ENCODE data around the gene OR6M1.

DNA sequence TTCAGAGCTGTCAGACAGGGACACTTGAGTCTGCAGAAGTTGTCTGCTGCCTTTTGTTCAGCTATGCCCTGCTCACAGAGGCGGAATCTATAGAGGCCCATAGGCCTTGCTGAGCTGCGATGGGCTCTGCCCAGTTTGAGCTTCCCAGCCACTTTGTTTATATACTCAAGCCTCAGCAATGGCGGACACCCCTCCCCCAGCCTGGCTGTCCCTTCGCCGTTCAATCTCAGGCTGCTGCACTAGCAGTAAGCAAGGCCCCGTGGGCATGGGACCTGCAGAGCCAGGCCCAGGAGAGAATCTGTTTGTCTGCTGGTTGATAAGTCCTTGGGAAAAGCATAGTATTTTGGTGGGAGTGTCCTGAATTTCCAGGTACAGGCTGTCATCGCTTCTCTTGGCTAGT, 23.6 kb upstream of the OR6M1 start:
- TF ChIP-seq, protein P1, sequence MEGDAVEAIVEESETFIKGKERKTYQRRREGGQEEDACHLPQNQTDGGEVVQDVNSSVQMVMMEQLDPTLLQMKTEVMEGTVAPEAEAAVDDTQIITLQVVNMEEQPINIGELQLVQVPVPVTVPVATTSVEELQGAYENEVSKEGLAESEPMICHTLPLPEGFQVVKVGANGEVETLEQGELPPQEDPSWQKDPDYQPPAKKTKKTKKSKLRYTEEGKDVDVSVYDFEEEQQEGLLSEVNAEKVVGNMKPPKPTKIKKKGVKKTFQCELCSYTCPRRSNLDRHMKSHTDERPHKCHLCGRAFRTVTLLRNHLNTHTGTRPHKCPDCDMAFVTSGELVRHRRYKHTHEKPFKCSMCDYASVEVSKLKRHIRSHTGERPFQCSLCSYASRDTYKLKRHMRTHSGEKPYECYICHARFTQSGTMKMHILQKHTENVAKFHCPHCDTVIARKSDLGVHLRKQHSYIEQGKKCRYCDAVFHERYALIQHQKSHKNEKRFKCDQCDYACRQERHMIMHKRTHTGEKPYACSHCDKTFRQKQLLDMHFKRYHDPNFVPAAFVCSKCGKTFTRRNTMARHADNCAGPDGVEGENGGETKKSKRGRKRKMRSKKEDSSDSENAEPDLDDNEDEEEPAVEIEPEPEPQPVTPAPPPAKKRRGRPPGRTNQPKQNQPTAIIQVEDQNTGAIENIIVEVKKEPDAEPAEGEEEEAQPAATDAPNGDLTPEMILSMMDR (IDR thresholded peaks at IDR 0.05 in 8 of 11, conservative IDR thresholded peaks at IDR 0.05 in 3 of 11) = no peak
- no peak for TF ChIP-seq POLR2A (IDR thresholded peaks at IDR 0.05)
- no peak for TF ChIP-seq POLR2AphosphoS5 (IDR thresholded peaks at IDR 0.05)
